Measurements from ENCODE around the gene ZNF783. TPM values are rescaled to one million over a fixed set of nuclear protein-coding genes. Genes with fewer than 3 reads are reported as not detected.

Gene ZNF783
- total and polyA plus RNA-seq, 2 experiments from 2014 or later: 7.8 to 7.9 TPM

DNA sequence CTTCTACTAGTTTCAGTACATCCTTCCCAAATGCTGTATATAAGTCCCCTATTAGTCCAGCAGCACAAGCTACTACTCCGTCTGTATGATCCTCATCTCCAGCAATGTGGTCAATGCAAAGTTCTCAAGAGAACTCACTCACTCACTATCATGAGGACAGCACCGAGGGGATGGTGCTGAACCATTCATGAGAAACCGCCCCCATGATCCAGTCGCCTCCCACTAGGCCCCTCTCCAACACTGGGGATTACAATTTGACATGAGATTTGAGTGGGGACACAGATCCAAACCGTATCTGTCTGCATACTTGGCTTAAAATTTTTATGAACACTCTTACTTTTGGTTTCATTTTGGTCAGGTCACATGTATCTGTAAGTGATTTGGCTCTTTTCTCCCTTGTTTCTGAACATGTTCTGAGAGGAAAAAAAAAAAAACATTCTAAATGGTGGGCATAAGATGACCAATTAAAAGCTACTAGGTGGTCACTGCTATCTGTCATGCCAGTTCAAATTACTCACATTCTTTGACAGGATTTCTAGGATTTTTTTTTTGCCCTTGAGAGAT is 60.1 kb downstream of the ZNF783 start:
- Histone ChIP-seq H3K27ac (no peak overlapping the region), H3K4me3 (no peak overlapping the region)

DNA sequence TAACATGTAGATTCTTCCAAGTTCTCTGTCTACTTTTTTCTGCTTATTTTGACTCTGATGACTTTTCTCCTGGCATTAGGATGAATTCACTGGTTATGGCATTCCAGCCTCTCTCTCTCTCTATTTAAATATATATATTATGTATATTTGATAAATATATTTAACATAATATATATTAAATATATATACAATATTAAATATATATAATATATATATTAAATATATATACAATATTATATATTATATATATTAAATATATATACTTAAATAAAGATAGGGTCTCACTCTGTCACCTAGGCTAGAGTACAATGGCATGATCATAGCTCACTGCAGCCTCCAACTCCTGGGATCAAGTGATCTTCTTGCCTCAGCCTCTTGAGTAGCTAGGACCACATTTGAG is 60.7 kb downstream of the ZNF783 start:
- Histone ChIP-seq H2AFZ (no peak overlapping the region), H3K4me3 (no peak overlapping the region), H3K27ac (no peak overlapping the region), H4K20me1 (ENCODE audit: insufficient read depth, poor library complexity, severe bottlenecking) (no peaks in the 10 kb centered on the region), H3K79me2 (no peaks in the 10 kb centered on the region), H3K9me2 (replicated peaks; ENCODE audit: insufficient read depth) (no peaks in the 10 kb centered on the region), H3K27me3 (no peaks in the 10 kb centered on the region), H3K4me1 (ENCODE audit: insufficient read depth) (no peaks in the 10 kb centered on the region), H3K4me2 (peak overlapping the region; percentile 61), H3K9me3 (ENCODE audit: low read depth) (no peaks in the 10 kb centered on the region), H3K36me3 (replicated peaks; ENCODE audit: insufficient read depth, low read depth) (no peaks in the 10 kb centered on the region)
- no peak for DNase-seq (ENCODE audit: low spot score)
- TF ChIP-seq EZH2 (IDR thresholded peaks at IDR 0.05; ENCODE audit: borderline replicate concordance) (no peak), EZH2phosphoT487 (IDR thresholded peaks at IDR 0.05; ENCODE audit: low read depth, severe bottlenecking, unreplicated experiment) (no peak)
- TF ChIP-seq, protein P1, sequence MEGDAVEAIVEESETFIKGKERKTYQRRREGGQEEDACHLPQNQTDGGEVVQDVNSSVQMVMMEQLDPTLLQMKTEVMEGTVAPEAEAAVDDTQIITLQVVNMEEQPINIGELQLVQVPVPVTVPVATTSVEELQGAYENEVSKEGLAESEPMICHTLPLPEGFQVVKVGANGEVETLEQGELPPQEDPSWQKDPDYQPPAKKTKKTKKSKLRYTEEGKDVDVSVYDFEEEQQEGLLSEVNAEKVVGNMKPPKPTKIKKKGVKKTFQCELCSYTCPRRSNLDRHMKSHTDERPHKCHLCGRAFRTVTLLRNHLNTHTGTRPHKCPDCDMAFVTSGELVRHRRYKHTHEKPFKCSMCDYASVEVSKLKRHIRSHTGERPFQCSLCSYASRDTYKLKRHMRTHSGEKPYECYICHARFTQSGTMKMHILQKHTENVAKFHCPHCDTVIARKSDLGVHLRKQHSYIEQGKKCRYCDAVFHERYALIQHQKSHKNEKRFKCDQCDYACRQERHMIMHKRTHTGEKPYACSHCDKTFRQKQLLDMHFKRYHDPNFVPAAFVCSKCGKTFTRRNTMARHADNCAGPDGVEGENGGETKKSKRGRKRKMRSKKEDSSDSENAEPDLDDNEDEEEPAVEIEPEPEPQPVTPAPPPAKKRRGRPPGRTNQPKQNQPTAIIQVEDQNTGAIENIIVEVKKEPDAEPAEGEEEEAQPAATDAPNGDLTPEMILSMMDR (IDR thresholded peaks at IDR 0.05; ENCODE audit: poor library complexity): no peak

More for the DNA sequence above, 60.1 kb downstream of the ZNF783 start:
- Histone ChIP-seq H3K79me2 (no peaks in the 10 kb centered on the region), H3K9me3 (ENCODE audit: low read depth) (no peaks in the 10 kb centered on the region), H3K4me1 (ENCODE audit: insufficient read depth) (no peaks in the 10 kb centered on the region), H2AFZ (peak overlapping the region; percentile 19), H3K36me3 (replicated peaks; ENCODE audit: insufficient read depth, low read depth) (no peaks in the 10 kb centered on the region), H3K27me3 (no peaks in the 10 kb centered on the region), H3K4me2 (peak overlapping the region; percentile 61), H4K20me1 (ENCODE audit: insufficient read depth, poor library complexity, severe bottlenecking) (no peaks in the 10 kb centered on the region), H3K9me2 (replicated peaks; ENCODE audit: insufficient read depth) (no peaks in the 10 kb centered on the region)
- TF ChIP-seq EZH2 (IDR thresholded peaks at IDR 0.05; ENCODE audit: borderline replicate concordance): no peak
- TF ChIP-seq EZH2phosphoT487 (IDR thresholded peaks at IDR 0.05; ENCODE audit: low read depth, severe bottlenecking, unreplicated experiment): no peak
- TF ChIP-seq, protein P1 (IDR thresholded peaks at IDR 0.05; ENCODE audit: poor library complexity): no peak
- 85% methylated on average over 5 of the region's 5 CpGs for WGBS (ENCODE audit: low lambda C conversion rate, missing lambda C conversion rate)
- DNase-seq (ENCODE audit: low spot score): no peak

- no peaks in the 10 kb centered on the region for H3K27me3 ChIP-seq
Observed at GRCh38 chr7:149325248-149325647, 63.3 kb downstream of the ZNF783 start.

More at GRCh38 chr7:149325248-149325647, 63.3 kb downstream of the ZNF783 start:
- Histone ChIP-seq H3K36me3 (replicated peaks; ENCODE audit: insufficient read depth, low read depth) (no peaks in the 10 kb centered on the region), H3K4me2 (no peak overlapping the region), H3K79me2 (no peaks in the 10 kb centered on the region), H3K9me2 (replicated peaks; ENCODE audit: insufficient read depth) (no peaks in the 10 kb centered on the region), H3K9me3 (ENCODE audit: low read depth) (no peaks in the 10 kb centered on the region), H3K4me1 (ENCODE audit: insufficient read depth) (no peaks in the 10 kb centered on the region), H2AFZ (no peak overlapping the region), H4K20me1 (ENCODE audit: insufficient read depth, poor library complexity, severe bottlenecking) (no peaks in the 10 kb centered on the region), H3K27ac (no peak overlapping the region), H3K4me3 (no peak overlapping the region)
- TF ChIP-seq EZH2phosphoT487 (IDR thresholded peaks at IDR 0.05; ENCODE audit: low read depth, severe bottlenecking, unreplicated experiment) (no peak), EZH2 (IDR thresholded peaks at IDR 0.05; ENCODE audit: borderline replicate concordance) (no peak)
- TF ChIP-seq, protein P1 (IDR thresholded peaks at IDR 0.05; ENCODE audit: poor library complexity): no peak
- DNase-seq (ENCODE audit: low spot score): no peak
- WGBS (ENCODE audit: low lambda C conversion rate, missing lambda C conversion rate): 61% methylated on average over 2 of the region's 2 CpGs

Data from hepatocyte (in vitro differentiated cells).